SU-DHL-6 (cell line): ENCODE data around the gene PCDH7.

ENCODE experiments used
- CTCF ChIP-seq: fragments of 200-600 bp; sonication (generic); IDR thresholded peaks from one replicate; pipeline ENCODE4 v1.5.1; 2017; ENCODE audit warnings: antibody characterized with exemption, mild to moderate bottlenecking, low read length, moderate library complexity; ENCODE audit not compliant: insufficient read depth, poor library complexity, severe bottlenecking
- EZH2phosphoT487 ChIP-seq: fragments of 200-600 bp; sonication (generic), shearing (Covaris generic); conservative IDR thresholded peaks from 2 replicates; pipeline ENCODE4 v1.6.1; 2018; ENCODE audit warnings: mild to moderate bottlenecking, antibody characterized with exemption, low read length, moderate library complexity, mixed read lengths

GRCh38 chr4:30717208-30718020, 2.8 kb upstream of the PCDH7 start:
- TF ChIP-seq CTCF, result no peak
- TF ChIP-seq EZH2phosphoT487, result no peak
